ENCODE measurements around the gene SPPL3.
A peak's percentile ranks its signal among the peaks of the same experiment; 100 is the strongest.

The SPPL3 gene

DNA sequence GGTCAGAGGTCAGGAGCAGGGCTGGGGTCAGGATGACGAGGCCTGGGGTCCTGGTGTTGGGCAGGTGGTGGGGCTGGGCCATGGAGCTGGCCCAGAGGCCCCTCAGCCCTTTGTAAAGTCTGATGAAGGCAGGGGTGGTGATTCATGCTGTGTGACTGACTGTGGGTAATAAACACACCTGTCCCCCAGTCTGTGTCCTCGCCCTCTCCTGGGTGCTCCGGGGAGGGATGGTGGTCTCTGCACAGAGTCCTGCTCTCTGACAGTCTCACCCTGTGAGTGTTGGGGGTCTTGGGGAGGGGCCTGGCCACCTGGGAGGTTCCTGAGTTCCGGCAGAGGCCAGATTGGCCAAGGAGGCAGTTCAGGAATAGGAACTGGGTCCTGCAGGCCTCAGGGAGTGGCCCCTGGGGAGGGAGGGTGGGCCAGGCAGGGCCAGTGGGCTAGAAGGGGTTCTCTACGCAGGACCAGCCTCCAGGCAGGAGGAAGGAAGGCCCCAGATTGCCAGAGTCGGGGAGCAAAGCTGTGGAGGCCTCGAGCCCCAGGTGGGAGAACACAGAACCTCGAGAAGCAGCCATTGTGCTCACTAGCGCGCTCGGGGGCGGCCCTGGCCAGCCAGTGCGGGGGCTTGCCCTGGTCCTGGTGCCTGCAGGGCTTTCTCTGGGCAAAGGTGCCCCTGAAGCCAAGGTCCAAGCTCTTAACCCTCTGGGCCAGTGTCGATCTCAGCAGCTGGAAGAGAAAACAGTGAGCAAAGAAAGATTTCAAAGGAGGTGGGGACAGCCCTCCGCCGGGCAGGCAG lies 164.1 kb downstream of the SPPL3 start:
- TF ChIP-seq NFIC (IDR thresholded peaks at IDR 0.05) (no peak), ZBTB7A (IDR thresholded peaks at IDR 0.05; ENCODE audit: low read depth) (no peak), CREB1 (IDR thresholded peaks at IDR 0.05; ENCODE audit: low read depth) (no peak), YY1 (IDR thresholded peaks at IDR 0.05; ENCODE audit: low read depth) (no peak), TCF12 (IDR thresholded peaks at IDR 0.05; ENCODE audit: low read depth) (no peak), CEBPB (IDR thresholded peaks at IDR 0.05) (no peak), TAF1 (IDR thresholded peaks at IDR 0.05; ENCODE audit: low read depth) (no peak), TEAD4 (IDR thresholded peaks at IDR 0.05) (no peak), EGR1 (IDR thresholded peaks at IDR 0.05) (no peak), EP300 (IDR thresholded peaks at IDR 0.05; ENCODE audit: borderline replicate concordance) (no peak), RAD21 (IDR thresholded peaks at IDR 0.05; ENCODE audit: low read depth) (no peak), FOXM1 (IDR thresholded peaks at IDR 0.05; ENCODE audit: borderline replicate concordance, low read depth) (no peak)
- TF ChIP-seq, protein P1, sequence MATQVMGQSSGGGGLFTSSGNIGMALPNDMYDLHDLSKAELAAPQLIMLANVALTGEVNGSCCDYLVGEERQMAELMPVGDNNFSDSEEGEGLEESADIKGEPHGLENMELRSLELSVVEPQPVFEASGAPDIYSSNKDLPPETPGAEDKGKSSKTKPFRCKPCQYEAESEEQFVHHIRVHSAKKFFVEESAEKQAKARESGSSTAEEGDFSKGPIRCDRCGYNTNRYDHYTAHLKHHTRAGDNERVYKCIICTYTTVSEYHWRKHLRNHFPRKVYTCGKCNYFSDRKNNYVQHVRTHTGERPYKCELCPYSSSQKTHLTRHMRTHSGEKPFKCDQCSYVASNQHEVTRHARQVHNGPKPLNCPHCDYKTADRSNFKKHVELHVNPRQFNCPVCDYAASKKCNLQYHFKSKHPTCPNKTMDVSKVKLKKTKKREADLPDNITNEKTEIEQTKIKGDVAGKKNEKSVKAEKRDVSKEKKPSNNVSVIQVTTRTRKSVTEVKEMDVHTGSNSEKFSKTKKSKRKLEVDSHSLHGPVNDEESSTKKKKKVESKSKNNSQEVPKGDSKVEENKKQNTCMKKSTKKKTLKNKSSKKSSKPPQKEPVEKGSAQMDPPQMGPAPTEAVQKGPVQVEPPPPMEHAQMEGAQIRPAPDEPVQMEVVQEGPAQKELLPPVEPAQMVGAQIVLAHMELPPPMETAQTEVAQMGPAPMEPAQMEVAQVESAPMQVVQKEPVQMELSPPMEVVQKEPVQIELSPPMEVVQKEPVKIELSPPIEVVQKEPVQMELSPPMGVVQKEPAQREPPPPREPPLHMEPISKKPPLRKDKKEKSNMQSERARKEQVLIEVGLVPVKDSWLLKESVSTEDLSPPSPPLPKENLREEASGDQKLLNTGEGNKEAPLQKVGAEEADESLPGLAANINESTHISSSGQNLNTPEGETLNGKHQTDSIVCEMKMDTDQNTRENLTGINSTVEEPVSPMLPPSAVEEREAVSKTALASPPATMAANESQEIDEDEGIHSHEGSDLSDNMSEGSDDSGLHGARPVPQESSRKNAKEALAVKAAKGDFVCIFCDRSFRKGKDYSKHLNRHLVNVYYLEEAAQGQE (IDR thresholded peaks at IDR 0.05; ENCODE audit: low read depth), result no peak
- TF ChIP-seq, protein P2, sequence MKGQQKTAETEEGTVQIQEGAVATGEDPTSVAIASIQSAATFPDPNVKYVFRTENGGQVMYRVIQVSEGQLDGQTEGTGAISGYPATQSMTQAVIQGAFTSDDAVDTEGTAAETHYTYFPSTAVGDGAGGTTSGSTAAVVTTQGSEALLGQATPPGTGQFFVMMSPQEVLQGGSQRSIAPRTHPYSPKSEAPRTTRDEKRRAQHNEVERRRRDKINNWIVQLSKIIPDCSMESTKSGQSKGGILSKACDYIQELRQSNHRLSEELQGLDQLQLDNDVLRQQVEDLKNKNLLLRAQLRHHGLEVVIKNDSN (IDR thresholded peaks at IDR 0.05), result no peak
- TF ChIP-seq, protein P3, sequence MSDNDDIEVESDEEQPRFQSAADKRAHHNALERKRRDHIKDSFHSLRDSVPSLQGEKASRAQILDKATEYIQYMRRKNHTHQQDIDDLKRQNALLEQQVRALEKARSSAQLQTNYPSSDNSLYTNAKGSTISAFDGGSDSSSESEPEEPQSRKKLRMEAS (IDR thresholded peaks at IDR 0.05), result no peak

DNA sequence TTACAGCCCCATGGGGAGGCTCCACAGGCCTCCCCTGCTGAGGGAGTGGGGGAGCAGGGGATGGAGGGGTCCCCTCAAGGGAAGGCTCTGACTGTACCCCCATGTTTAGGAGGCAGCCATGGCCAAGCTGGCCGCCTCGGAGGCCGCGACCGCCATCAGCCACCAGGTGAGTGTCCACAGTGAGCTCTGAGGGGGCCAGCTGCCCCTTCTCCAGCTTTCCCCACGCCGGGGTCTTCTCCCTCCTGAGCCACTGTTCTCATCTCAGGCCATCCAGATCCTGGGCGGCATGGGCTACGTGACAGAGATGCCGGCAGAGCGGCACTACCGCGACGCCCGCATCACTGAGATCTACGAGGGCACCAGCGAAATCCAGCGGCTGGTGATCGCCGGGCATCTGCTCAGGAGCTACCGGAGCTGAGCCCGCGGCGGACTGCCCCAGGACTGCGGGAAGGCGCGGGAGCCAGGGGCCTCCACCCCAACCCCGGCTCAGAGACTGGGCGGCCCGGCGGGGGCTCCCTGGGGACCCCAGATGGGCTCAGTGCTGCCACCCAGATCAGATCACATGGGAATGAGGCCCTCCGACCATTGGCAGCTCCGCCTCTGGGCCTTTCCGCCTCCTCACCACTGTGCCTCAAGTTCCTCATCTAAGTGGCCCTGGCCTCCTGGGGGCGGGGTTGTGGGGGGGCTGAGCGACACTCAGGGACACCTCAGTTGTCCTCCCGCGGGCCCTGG lies 165.0 kb downstream of the SPPL3 start:
- TF ChIP-seq TEAD4 (IDR thresholded peaks at IDR 0.05), result no peak
- no peak for TF ChIP-seq TAF1 (IDR thresholded peaks at IDR 0.05; ENCODE audit: low read depth)
- TF ChIP-seq, protein P2 (IDR thresholded peaks at IDR 0.05), result no peak
- TF ChIP-seq ZBTB7A (IDR thresholded peaks at IDR 0.05; ENCODE audit: low read depth), result no peak
- TF ChIP-seq CREB1 (IDR thresholded peaks at IDR 0.05; ENCODE audit: low read depth), result no peak
- no peak for TF ChIP-seq EP300 (IDR thresholded peaks at IDR 0.05; ENCODE audit: borderline replicate concordance)

DNA sequence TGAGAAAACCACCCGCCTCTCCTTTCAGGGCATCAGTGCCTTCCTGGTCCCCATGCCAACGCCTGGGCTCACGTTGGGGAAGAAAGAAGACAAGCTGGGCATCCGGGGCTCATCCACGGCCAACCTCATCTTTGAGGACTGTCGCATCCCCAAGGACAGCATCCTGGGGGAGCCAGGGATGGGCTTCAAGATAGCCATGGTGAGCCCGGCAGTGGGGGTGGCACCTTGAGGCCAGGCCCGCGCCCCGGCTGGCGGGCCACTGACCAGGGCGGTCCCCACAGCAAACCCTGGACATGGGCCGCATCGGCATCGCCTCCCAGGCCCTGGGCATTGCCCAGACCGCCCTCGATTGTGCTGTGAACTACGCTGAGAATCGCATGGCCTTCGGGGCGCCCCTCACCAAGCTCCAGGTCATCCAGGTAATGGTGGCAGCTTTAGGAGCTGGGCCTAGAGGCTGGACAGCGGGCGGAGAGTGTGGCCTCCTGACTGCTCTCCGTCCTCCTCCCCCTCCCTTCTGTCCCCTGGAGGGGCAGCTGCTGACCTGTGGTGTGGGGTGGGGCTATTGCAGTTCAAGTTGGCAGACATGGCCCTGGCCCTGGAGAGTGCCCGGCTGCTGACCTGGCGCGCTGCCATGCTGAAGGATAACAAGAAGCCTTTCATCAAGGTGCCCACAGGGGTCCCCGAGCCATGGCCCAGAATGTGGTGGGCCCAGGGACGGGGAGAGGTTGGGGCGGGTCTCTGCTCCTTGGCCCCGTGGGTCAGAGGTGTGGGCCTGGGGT lies 165.7 kb downstream of the SPPL3 start:
- TF ChIP-seq FOXM1 (IDR thresholded peaks at IDR 0.05; ENCODE audit: borderline replicate concordance, low read depth), result no peak
- no peak for TF ChIP-seq EGR1 (IDR thresholded peaks at IDR 0.05)
- no peak for TF ChIP-seq TAF1 (IDR thresholded peaks at IDR 0.05; ENCODE audit: low read depth)
- TF ChIP-seq EP300 (IDR thresholded peaks at IDR 0.05; ENCODE audit: borderline replicate concordance), result no peak
- TF ChIP-seq, protein P2 (IDR thresholded peaks at IDR 0.05), result no peak
- TF ChIP-seq NFIC (IDR thresholded peaks at IDR 0.05), result no peak
- TF ChIP-seq TEAD4 (IDR thresholded peaks at IDR 0.05), result no peak
- no peak for TF ChIP-seq YY1 (IDR thresholded peaks at IDR 0.05; ENCODE audit: low read depth)
- no peak for TF ChIP-seq RAD21 (IDR thresholded peaks at IDR 0.05; ENCODE audit: low read depth)
- TF ChIP-seq ZBTB7A (IDR thresholded peaks at IDR 0.05; ENCODE audit: low read depth), result no peak
- TF ChIP-seq, protein P1 (IDR thresholded peaks at IDR 0.05; ENCODE audit: low read depth), result no peak
- no peak for TF ChIP-seq TCF12 (IDR thresholded peaks at IDR 0.05; ENCODE audit: low read depth)
- TF ChIP-seq CREB1 (IDR thresholded peaks at IDR 0.05; ENCODE audit: low read depth), result no peak
- TF ChIP-seq CEBPB (IDR thresholded peaks at IDR 0.05), result no peak
- TF ChIP-seq, protein P3 (IDR thresholded peaks at IDR 0.05), result no peak

DNA sequence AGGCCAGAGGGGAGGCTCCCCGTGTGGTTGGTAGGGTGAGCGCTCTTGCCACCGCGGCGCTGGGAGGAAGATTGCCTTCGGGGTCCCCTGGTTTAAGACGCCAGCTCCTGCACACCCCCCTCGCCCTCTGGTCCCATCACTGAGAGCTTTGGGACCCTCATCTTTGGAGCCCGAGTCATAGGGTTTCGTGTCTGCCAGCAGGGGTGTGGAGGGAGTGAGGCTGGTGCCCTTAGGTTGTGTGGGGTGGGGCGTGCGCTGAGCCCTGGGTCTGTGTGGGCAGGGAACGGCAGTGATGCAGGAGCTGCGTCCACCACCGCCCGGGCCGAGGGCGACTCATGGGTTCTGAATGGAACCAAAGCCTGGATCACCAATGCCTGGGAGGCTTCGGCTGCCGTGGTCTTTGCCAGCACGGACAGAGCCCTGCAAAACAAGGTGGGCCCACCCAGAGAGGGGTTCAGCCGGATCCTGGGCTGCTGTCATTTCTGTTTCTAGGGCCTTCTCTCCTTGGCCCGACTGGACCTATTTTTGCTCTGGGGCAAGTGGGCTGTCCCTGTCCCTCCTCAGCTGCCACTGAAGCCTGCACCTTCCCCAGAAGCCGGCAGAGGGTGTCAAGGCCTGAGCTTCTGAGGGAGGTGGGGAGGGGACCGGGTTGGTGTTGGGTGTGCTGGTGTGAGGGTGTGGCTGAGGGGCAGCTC lies 166.5 kb downstream of the SPPL3 start:
- TF ChIP-seq EGR1 (IDR thresholded peaks at IDR 0.05) (no peak), CREB1 (IDR thresholded peaks at IDR 0.05; ENCODE audit: low read depth) (no peak), TEAD4 (IDR thresholded peaks at IDR 0.05) (no peak), TAF1 (IDR thresholded peaks at IDR 0.05; ENCODE audit: low read depth) (no peak), YY1 (IDR thresholded peaks at IDR 0.05; ENCODE audit: low read depth) (no peak), RAD21 (IDR thresholded peaks at IDR 0.05; ENCODE audit: low read depth) (0 out of 2 replicates have a peak, but pooled peaks have one; percentile 6), ZBTB7A (IDR thresholded peaks at IDR 0.05; ENCODE audit: low read depth) (no peak)
- TF ChIP-seq, protein P2 (IDR thresholded peaks at IDR 0.05), result no peak
